C4-2B (cell line): ENCODE data around the gene OSBPL8.

ENCODE experiments used
- H3K27ac ChIP-seq: fragments of 450-650 bp; 2 replicates; pipeline ENCODE4 v1.5.1; 2017
- CTCF ChIP-seq: fragments of 450-650 bp; conservative IDR thresholded peaks from 2 replicates; pipeline ENCODE4 v1.5.1; 2017; ENCODE audit warnings: mild to moderate bottlenecking
- ZFX ChIP-seq: fragments of 450-650 bp; IDR thresholded peaks from 2 replicates; pipeline ENCODE4 v1.6.1; 2017

OSBPL8 gene

DNA sequence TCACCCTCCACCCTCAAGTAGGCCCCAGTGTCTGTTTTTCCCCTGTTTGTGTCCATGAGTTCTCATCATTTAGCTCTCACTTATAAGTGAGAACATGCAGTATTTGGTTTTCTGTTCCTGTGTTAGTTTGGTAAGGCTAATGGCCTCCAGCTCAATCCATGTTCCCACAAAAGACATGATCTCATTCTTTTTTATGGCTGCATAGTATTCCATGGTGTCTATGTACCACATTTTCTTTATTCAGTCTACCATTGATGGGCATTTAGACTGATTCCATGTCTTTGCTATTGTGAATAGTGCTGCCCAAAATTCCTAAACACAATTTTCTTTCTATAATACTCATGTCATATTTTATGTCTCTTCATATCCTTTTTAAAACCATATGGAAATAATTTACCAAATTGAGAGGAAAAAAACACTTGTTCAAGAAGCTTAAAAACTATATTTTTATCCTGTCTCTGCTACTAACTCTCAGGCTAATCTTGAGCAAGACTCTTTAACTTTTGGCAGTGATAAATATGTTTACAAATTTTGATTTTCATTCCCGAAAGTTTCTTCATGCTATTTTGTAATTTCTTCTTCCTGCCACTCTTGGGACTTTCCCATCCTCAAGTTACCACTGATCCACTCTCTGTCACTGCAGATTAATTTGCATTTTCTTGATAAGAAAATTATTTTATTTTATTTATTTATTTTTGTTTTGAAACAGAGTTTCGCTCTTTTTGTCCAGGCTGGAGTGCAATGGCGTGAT is 28.0 kb upstream of the OSBPL8 start:
- no peak overlapping the region for H3K27ac ChIP-seq
- TF ChIP-seq CTCF (no peak), ZFX (no peak)

DNA sequence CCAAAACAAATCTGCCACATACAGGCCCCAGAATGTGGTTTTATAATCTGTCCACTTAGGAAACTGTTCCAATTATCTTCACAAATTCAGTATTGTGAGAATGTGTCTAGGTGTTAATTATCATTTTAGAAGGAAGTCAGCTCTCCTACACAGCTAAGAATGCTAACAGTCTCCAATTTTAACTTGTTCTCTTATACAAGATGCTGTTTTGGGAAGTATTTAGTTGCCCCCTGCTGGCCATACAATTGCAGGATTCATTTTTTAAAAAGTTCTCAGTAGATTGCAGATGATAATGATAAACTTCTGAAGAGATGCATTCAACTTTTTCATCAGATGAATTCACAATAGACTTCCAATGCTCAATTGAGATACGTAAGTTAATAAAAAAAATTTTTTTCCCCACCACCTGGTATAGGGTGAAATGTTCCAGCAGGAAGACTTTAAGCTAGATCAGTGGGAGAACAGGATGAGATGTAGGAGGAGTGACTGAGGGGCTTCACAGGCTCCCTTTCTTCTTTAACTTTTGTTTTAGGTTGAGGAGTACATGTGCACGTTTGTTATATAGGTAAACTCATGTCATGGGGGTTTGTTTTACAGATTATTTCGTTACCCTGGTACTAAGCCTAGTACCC is 27.3 kb upstream of the OSBPL8 start:
- no peak overlapping the region for H3K27ac ChIP-seq
- no peak for TF ChIP-seq ZFX
- peak; percentile 81 for TF ChIP-seq CTCF

GRCh38 chr12:76583301-76583700 is 23.7 kb upstream of the OSBPL8 start:
- TF ChIP-seq ZFX (no peak), CTCF (no peak)
- no peak overlapping the region for H3K27ac ChIP-seq

DNA sequence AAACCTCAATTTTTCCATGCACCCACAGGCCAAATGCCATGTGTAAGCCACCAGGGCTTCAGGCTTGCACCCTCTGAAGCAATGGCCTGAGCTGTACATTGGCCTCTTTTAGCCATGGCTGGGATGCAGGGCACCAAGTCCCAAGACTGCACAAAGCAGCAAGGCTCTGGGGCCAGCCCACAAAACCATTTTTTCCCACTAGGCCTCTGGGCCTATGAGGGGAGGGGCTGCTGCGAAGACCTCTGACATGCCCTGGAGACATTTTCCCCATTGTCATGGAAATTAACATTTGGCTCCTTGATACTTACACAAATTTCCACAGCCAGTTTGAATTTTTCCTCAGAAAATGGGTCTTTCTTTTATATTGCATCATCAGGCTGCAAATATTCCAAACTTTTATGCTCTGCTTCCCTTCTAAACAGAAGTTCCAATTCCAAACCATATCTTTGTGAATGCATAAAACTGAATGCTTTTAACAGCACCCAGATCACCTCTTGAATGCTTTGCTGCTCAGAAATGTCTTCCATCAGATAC is 14.3 kb upstream of the OSBPL8 start:
- no peak overlapping the region for H3K27ac ChIP-seq
- no peak for TF ChIP-seq ZFX
- TF ChIP-seq CTCF = no peak

GRCh38 chr12:76571256-76571655 is 11.7 kb upstream of the OSBPL8 start:
- TF ChIP-seq ZFX (no peak), CTCF (no peak)

GRCh38 chr12:76569685-76570604 is 10.4 kb upstream of the OSBPL8 start:
- TF ChIP-seq ZFX (no peak), CTCF (no peak)
- H3K27ac ChIP-seq = no peak overlapping the region

More at GRCh38 chr12:76571256-76571655, 11.7 kb upstream of the OSBPL8 start:
- no peak overlapping the region for H3K27ac ChIP-seq
